GM18505 (cell line): ENCODE data around the gene CCDC83.
"Not testable (repeated sequence)": the region's sequence is repeated elsewhere in the genome, so short reads cannot be mapped to it uniquely, and the experiment has no call there.

ENCODE experiments used
- ATAC-seq: cut with Tn5 transposase; IDR thresholded peaks from one replicate; pipeline ENCODE4 v1.9.1; 2021; ENCODE audit not compliant: unreplicated experiment
- POLR2A ChIP-seq: IDR thresholded peaks from 4 replicates; pipeline ENCODE4 v1.6.1; 2011; ENCODE audit warnings: borderline replicate concordance; ENCODE audit not compliant: insufficient read depth, insufficient read length; ENCODE audit errors: extremely low read depth

Gene CCDC83

DNA sequence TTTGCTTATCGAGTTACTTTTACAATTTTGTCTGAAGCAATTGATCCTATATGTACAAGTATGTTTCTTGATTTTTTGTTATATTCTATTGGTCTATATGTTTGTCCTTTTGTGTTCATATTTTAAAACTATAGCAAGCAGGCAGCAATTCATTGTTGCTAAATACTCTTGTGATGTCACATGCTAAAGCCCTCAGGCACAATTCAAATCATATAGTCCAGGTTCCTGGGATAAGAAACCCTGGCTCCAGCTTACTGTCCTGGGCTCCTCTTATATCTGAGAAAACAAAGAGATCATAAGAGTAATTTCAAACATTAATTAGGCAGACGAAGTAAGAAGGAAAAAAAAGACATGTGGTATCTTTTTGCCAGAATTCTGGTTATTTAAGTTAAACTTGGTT lies 6.6 kb upstream of the CCDC83 start:
- no peak for TF ChIP-seq POLR2A
- no peak for ATAC-seq

GRCh38 chr11:85852754-85853153 lies 2.4 kb upstream of the CCDC83 start:
- not testable (repeated sequence) for ATAC-seq

DNA sequence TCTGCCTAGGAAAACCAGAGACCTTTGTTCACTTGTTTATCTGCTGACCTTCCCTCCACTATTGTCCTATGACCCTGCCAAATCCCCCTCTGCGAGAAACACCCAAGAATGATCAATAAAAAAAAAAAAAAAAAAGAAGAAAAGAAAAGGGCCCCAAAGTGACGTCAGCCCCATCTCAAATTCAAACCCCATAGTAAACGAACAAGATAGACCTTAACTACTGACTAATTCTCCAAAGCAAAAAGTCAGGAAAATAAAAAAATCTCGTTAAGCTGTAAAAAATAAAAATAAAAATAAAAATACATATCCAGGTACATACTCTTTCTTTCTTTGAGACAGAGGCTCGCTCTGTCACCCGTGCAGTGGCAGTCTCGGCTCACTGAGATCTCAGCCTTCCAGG lies 1.6 kb upstream of the CCDC83 start:
- ATAC-seq: not testable (repeated sequence)

DNA sequence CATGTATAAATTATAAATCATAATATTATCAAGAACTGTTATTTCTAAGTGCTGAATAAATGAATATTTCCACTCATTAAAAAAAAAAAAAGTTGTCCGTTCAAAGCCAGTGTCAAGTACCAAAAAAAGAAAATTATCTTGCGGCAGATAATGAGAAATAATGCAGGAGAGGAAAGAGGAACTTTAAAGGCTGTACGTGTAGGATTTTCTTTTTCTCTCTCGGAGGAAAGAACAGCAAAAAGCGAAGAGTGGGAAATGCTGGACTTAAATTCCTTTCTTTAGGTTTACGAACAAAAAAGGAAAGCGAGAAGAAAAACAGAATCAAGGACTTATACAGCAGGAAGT lies 999 bp upstream of the CCDC83 start:
- ATAC-seq: no peak
- TF ChIP-seq POLR2A: no peak

DNA sequence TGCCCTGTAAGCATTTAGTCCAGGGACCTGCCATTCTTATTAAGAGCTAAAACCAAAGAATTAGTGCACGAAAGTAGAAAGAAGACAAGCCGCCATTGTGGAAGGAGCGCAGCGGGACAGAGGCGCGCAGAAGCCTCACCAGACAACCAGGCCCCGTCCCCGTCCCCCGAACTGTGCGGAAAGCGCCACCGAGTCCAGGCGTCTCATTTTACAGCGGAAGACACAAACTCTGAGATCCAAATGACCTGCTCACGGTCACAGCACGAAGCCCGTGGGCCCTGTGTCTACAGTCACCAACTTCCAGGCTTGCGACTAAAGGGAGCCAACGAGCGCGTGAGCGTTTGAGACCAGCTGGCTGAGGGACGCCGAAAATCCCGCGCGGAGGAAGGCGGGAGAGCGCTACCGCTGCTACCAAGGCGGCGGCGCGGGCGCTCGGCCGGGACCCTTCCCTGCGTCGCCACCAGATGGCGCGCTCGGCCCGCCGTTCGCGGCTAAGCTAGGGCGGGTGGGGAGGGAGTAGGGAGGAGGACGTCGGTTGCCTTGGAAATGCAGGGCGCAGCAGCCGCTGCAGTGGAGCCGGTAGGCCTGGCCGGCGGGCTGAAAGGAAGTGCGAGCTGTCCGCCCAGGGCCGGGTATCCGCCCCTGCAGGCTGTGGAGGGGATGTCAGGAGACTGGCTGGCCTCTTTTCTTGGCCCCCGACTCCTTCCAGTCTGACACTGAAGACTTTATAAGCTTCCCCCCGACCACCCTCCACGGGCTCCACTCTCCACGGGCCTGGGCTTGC lies 434 bp upstream of the CCDC83 start:
- ATAC-seq: peak; percentile 99
- peak; percentile 56 for TF ChIP-seq POLR2A

DNA sequence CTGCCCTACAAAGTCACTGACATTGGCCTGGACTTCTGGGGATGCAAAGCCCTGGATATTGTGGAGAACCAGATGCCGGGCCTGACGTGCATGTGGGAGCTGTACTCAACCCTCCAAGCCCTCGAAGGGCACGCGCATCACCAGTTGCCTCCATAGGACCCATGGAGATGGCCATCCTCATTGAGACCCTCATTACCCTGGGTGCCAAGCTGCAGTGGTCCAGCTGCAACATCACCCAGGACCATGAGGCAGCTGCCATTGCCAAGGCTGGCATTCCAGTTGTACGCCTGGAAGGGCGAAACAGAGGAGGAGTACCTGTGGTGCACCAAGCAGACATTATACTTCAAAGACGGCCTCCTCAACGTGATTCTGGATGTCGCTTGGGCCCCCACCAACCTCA lies 1.9 kb downstream of the CCDC83 start:
- ATAC-seq: no peak

GRCh38 chr11:85859541-85859940 lies 4.4 kb downstream of the CCDC83 start:
- not testable (repeated sequence) for ATAC-seq

More for the DNA sequence above, 1.9 kb downstream of the CCDC83 start:
- no peak for TF ChIP-seq POLR2A

GRCh38 chr11:85863855-85864254 lies 8.7 kb downstream of the CCDC83 start:
- TF ChIP-seq POLR2A: no peak
- no peak for ATAC-seq

- ATAC-seq: no peak
- TF ChIP-seq POLR2A: no peak
These were observed 11.1 kb downstream of the CCDC83 start for GRCh38 chr11:85866137-85866827.

DNA sequence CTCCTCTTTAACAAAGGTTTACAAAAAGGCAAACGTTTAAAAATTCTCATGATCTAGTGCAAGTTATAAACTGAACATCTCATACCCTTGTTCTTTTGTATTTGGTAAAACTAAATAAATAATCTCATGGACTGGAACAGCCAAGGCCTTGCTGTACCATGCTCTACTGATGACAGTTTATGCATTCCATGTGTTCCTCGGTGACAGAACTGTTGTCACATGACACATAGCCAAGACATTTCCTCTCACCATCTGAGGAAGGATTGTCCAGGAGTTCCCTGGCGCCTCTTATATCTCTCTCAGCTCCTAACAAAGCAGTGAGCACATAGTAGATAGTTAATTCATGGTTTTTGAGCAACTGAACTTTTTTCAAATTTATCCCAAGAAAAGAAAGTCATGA lies 12.6 kb downstream of the CCDC83 start:
- TF ChIP-seq POLR2A: no peak
- no peak for ATAC-seq

- no peak for TF ChIP-seq POLR2A
- no peak for ATAC-seq
These were observed 14.6 kb downstream of the CCDC83 start for GRCh38 chr11:85869781-85870180.

- no peak for TF ChIP-seq POLR2A
- no peak for ATAC-seq
These were observed 19.1 kb downstream of the CCDC83 start for GRCh38 chr11:85874265-85874664.

DNA sequence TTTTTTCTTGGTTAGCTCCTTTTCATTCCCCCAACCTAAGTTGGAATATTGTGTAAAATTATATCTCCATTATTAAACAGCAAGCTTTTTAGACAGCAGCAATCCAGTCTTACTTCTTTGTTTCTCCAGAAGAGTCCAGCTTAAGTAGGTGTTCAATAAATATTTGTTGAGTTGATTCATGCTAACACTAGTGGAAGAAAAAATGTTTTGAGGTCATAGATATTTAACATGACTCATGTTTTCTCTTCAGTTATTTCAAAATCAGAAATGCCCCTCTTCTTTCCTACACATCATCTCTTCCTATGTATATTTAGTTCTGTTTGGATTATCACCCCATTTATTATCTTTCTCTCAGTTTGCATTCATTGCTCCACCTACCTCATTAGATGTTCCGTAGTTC lies 20.3 kb downstream of the CCDC83 start:
- TF ChIP-seq POLR2A: no peak
- ATAC-seq: no peak

- TF ChIP-seq POLR2A: no peak
- ATAC-seq: no peak
These were observed 29.4 kb downstream of the CCDC83 start for GRCh38 chr11:85884581-85885021.
